Spleen (tissue), 11 donors: Measurements from ENCODE around the gene MELTF. TPM values are rescaled to one million over a fixed set of nuclear protein-coding genes. Genes with fewer than 3 reads are reported as not detected.

Source experiments
- DNase-seq: peaks from one replicate; pipeline ENCODE4 v3.0.0-alpha.2; 2020
- H3K27ac ChIP-seq, 8 donors: fragments of 200-600 bp; sonication (generic) in 7 of 8; 1 replicate in 4 of 8; 2 replicates in 4 of 8; pipeline versions ENCODE4 v1.5.0 to v1.8.0; 2016 to 2021; ENCODE audit warnings: inconsistent platforms in 4 of 8, mild to moderate bottlenecking in 4 of 8, moderate library complexity in 1 of 8
- H3K27me3 ChIP-seq, 7 donors: fragments of 200-600 bp; sonication (generic) in 6 of 7; replicated peaks in 1 of 7; 1 replicate in 4 of 7; 2 replicates in 3 of 7; pipeline versions ENCODE4 v1.5.0 to v1.8.0; 2016 to 2021; ENCODE audit warnings: inconsistent platforms in 3 of 7, mild to moderate bottlenecking in 1 of 7
- H3K36me3 ChIP-seq, 6 donors: fragments of 200-600 bp; sonication (generic) in 5 of 6; 1 replicate in 4 of 6; 2 replicates in 2 of 6; pipeline versions ENCODE4 v1.5.0 to v1.8.0; 2016 to 2021; ENCODE audit warnings: inconsistent platforms in 2 of 6
- H3K4me1 ChIP-seq, 6 donors: fragments of 200-600 bp; sonication (generic) in 5 of 6; 1 replicate in 3 of 6; 2 replicates in 3 of 6; pipeline versions ENCODE4 v1.5.0 to v1.8.0; 2016 to 2021; ENCODE audit warnings: inconsistent platforms in 3 of 6
- H3K4me3 ChIP-seq, 8 donors: fragments of 200-600 bp; sonication (generic) in 7 of 8; 1 replicate in 4 of 8; 2 replicates in 4 of 8; pipeline versions ENCODE4 v1.5.0 to v1.8.0; 2016 to 2021; ENCODE audit warnings: inconsistent platforms in 4 of 8, mild to moderate bottlenecking in 4 of 8, moderate library complexity in 2 of 8
- H3K9me3 ChIP-seq, 8 donors: fragments of 200-600 bp; sonication (generic) in 7 of 8; 1 replicate in 4 of 8; 2 replicates in 4 of 8; pipeline versions ENCODE4 v1.5.0 to v1.8.0; 2016 to 2021; ENCODE audit warnings: inconsistent platforms in 4 of 8
- CTCF ChIP-seq, 11 experiments: fragments of 200-600 bp in 7 of 11; fragments of 450-650 bp in 4 of 11; sonication (generic) in 4 of 11; IDR thresholded peaks in 8 of 11; conservative IDR thresholded peaks in 3 of 11; 1 replicate in 7 of 11; 2 replicates in 4 of 11; pipeline versions ENCODE4 v1.4.0 to v1.8.0; 2016 to 2021; ENCODE audit warnings: antibody characterized with exemption in 11 of 11, inconsistent platforms in 4 of 11, mild to moderate bottlenecking in 1 of 11
- POLR2A ChIP-seq, 3 donors: fragments of 450-650 bp; IDR thresholded peaks; one replicate each; pipeline ENCODE4 v1.5.1; 2017; ENCODE audit warnings: antibody characterized with exemption in 3 of 3, mild to moderate bottlenecking in 1 of 3
- POLR2AphosphoS5 ChIP-seq, 3 donors: sonication (generic); formaldehyde crosslinking; IDR thresholded peaks; one replicate each; pipeline ENCODE4 v1.5.1; 2017; ENCODE audit warnings: antibody characterized with exemption in 3 of 3
- WGBS, 5 donors: extraction: QIAGEN DNeasy Blood & Tissue Kit in 3 of 5; methylation state at CpG; one replicate each; pipeline versions ENCODE4 v1.1.5 to v1.1.7; 2013 to 2018; 5-methylcytosine and 5-hydroxymethylcytosine counted together
- intact Hi-C: fragments of 100-400 bp; cut with DNase I; formaldehyde crosslinking; loops from one replicate; pipeline ENCODE4 v1.15.0; 2023; ENCODE audit warnings: low total_unique reads
- polyA plus RNA-seq, 3 donors: library from polyadenylated mRNA; stranded (reverse); fragments of 200-250 nt; gene quantifications; one replicate each; pipeline ENCODE4 v1.2.1, GENCODE V29; 2013
- total RNA-seq, 7 donors: library from RNA; depleted of rRNA in 3 of 7; stranded (reverse); fragments of >200 nt in 3 of 7; fragmentation: NEBNext Ultra II Directional in 4 of 7; extraction: Animal tissue kit (Norgen Biotek cat#: 25700) in 4 of 7; gene quantifications; one replicate each; pipeline versions ENCODE4 v1.1.0 to v1.2.1, GENCODE V29; 2016 to 2021
- donor health status: healthy with polysubstance abuse.
- donor health status: DM: no; HTN: no; CAD: no; lungs with moderate emphysema.
- donor health status: DM: no; HTN: no; CAD: no.
- donor health status: Bipolar disorder and iron deficiency.
- donor health status: healthy.
- donor health status: DM: no; HTN: no; CAD: no.
- donor health status: DM: yes; HTN: yes; CAD: no.

The MELTF gene
- total and polyA plus RNA-seq, 10 donors, result 0.41 to 3.9 (median 1.4) TPM

DNA sequence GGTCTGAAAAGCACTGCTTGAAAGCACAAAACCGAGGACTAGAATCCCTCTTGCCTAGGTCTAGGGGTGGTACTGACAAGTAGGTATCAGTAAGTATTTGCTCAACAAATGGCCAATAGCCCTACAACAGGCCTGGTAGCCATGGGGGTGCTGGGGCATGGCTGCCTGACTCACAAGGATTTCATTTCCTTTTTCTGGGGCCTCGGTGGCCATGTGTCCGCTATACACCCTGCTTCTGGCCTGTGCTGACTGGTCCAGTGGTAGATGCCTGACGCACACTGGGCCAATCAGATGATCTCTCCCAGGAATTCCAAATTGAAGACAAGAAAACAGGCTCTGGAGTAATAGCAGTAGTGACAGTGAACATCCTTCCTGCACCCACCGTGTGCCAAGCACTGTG is 29.4 kb downstream of the MELTF start:
- peaks cover 0 to 16% (median 0%) of the 10 kb centered on the region in 7 donors for H3K27me3 ChIP-seq
- 76 to 89% (median 78%) methylated on average over 4 to 5 of the region's 5 CpGs for WGBS, 5 donors
- H3K4me1 ChIP-seq, result peaks cover 0 to 21% (median 17%) of the 10 kb centered on the region in 6 donors
- TF ChIP-seq POLR2A (IDR thresholded peaks at IDR 0.05) (no peak), POLR2AphosphoS5 (IDR thresholded peaks at IDR 0.05) (no peak), CTCF (IDR thresholded peaks at IDR 0.05 in 8 of 11, conservative IDR thresholded peaks at IDR 0.05 in 3 of 11) (no peak)
- no peak overlapping the region for H3K27ac ChIP-seq
- intact Hi-C loops, result no loop called here
- no peak overlapping the region for H3K4me3 ChIP-seq
- DNase-seq, result peak; percentile 38
- no peaks in the 10 kb centered on the region for H3K36me3 ChIP-seq
- no peaks in the 10 kb centered on the region for H3K9me3 ChIP-seq

DNA sequence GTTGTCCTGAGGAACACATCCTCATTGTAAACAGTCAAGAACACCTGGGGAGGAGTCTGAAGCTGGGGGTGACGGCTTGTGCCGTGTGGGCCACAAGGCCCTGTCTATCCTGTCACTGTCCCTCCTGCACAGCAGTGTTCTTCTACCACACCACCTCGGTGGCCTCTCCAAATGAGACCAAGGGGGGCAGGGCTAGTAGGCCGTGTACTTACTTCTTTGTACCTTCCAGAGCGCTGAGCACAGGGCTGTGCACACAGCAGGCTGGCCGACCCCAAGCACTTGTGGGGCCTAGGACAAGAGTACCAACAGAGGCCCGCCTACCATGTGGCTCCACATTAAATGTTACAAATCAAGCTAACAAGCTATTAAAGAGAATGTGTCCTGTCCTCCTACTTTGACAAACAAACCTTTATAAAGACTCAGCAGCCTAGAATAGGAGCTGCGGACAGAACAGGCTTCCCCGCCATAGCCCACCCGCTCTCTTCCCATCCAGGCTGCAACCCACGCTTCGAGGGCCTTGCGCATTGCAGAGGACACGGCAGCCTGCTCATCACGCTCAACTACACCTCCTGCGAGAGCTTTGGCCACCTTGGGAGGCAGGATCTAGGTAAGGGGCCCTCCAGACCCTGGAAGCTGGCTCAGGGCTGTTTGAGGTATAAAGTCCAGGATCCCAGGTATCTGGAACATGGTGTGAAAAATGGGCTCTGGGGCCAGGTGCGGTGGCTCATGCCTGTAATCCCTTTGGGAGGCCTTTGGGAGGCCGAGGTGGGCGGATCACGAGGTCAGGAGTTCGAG is 30.5 kb downstream of the MELTF start:
- 87 to 94% (median 91%) methylated on average over 17 to 21 of the region's 21 CpGs for WGBS, 5 donors
- intact Hi-C loops, result no loop called here
- Histone ChIP-seq H3K4me3 (no peak overlapping the region), H3K36me3 (no peaks in the 10 kb centered on the region), H3K27me3 (peaks cover 0 to 8% (median 0%) of the 10 kb centered on the region in 7 donors), H3K4me1 (peaks cover 0 to 18% (median 16%) of the 10 kb centered on the region in 6 donors), H3K27ac (no peak overlapping the region), H3K9me3 (no peaks in the 10 kb centered on the region)
- peak; percentile 49 for DNase-seq
- no peak for TF ChIP-seq CTCF (IDR thresholded peaks at IDR 0.05 in 8 of 11, conservative IDR thresholded peaks at IDR 0.05 in 3 of 11)
- TF ChIP-seq POLR2AphosphoS5 (IDR thresholded peaks at IDR 0.05), result no peak
- no peak for TF ChIP-seq POLR2A (IDR thresholded peaks at IDR 0.05)

DNA sequence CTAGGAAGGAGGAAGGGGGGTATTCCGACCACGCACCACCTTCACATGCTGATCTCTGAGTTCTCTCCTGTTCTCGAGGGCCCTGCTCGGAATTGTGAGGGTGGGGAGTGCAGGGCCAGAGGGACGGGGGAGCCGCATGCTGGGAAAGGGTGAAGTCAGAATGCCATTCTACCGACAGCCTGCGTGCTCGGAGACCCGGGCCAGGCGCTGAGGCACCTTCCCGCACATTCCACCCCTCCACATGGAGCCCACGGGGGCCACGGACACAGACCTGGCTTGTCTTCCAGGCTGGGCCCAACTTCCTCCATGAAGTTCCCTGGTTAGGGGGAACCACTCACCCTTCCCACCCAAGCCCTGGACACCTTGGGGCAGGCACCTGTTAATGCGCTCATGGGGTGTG is 32.3 kb downstream of the MELTF start:
- WGBS, 5 donors, result 92 to 98% (median 96%) methylated on average over 13 to 15 of the region's 15 CpGs
- intact Hi-C loops, result no loop called here
- H3K27ac ChIP-seq, result no peak overlapping the region
- no peaks in the 10 kb centered on the region for H3K9me3 ChIP-seq
- TF ChIP-seq CTCF (IDR thresholded peaks at IDR 0.05 in 8 of 11, conservative IDR thresholded peaks at IDR 0.05 in 3 of 11) (no peak), POLR2A (IDR thresholded peaks at IDR 0.05) (no peak), POLR2AphosphoS5 (IDR thresholded peaks at IDR 0.05) (no peak)
- no peaks in the 10 kb centered on the region for H3K27me3 ChIP-seq
- DNase-seq, result peak; percentile 62
- peaks cover 0 to 7% (median 4%) of the 10 kb centered on the region in 6 donors for H3K4me1 ChIP-seq
- H3K36me3 ChIP-seq, result no peaks in the 10 kb centered on the region
- no peak overlapping the region for H3K4me3 ChIP-seq

DNA sequence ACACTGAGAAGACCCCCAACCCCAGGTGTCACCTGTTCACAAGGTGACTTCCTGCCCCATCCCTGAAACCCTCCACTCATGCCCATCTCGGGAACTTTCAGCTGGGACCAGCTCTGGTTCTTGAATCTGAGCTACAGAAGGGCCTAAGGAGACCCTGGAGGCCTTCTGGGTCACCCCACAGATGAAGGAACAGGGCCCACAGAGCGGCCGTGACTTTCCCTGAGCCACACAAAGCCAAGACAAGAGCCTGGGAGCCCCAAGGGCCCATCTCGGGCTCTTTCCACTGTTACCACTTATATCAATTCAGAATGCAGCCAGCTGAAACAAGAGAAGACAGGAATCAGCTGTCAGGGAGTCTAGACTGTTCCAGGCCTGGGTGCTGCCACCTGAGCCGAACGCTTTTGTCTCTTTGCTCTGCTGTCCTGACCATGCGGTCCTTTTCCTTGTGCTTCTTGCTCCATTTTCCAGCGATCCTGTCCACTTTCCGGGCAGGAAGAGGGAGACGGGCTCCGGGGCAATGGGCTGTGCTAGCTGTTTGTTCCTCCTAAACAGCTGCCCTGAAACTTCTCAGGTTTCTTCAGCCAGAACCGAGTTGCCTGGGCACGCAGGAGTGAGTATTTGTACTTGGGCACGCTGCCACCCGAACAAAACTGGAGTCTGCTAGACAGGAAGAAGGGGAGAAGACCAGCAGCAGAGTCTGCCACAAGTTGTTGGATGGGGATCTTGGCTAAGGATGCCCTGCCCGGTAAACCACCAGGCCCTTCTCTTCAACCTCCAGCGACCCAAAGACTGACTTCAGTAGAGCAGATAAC is 33.0 kb downstream of the MELTF start:
- no peak overlapping the region for H3K4me3 ChIP-seq
- no peaks in the 10 kb centered on the region for H3K9me3 ChIP-seq
- H3K27ac ChIP-seq, result no peak overlapping the region
- peaks cover 0 to under 1% (median 0%) of the 10 kb centered on the region in 6 donors for H3K4me1 ChIP-seq
- intact Hi-C loops, result no loop called here
- DNase-seq, result peak; percentile 41
- TF ChIP-seq CTCF (IDR thresholded peaks at IDR 0.05 in 8 of 11, conservative IDR thresholded peaks at IDR 0.05 in 3 of 11) (no peak), POLR2AphosphoS5 (IDR thresholded peaks at IDR 0.05) (no peak), POLR2A (IDR thresholded peaks at IDR 0.05) (no peak)
- 82 to 89% (median 86%) methylated on average over 17 of the region's 17 CpGs for WGBS, 5 donors
- no peaks in the 10 kb centered on the region for H3K27me3 ChIP-seq
- no peaks in the 10 kb centered on the region for H3K36me3 ChIP-seq
